Karpas-422 (cell line): ENCODE results near the gene LRPAP1. TPM values are rescaled to one million over a fixed set of nuclear protein-coding genes. Genes with fewer than 3 reads are reported as not detected.
A peak's percentile ranks its signal among the peaks of the same experiment; 100 is the strongest.

Experiments used
- DNase-seq: peaks from one replicate; pipeline ENCODE4 v3.0.0-alpha.2; 2015
- H2AFZ ChIP-seq: fragments of 200-600 bp; sonication (generic); 2 replicates; pipeline ENCODE4 v1.6.1; 2014; ENCODE audit warnings: antibody characterized with exemption, low read length, mixed read lengths
- H3K27ac ChIP-seq: fragments of 200-600 bp; sonication (generic); 2 replicates; pipeline ENCODE4 v1.5.1; 2014; ENCODE audit warnings: mild to moderate bottlenecking, low read length, moderate library complexity
- H3K27me3 ChIP-seq: fragments of 200-600 bp; sonication (generic); 2 replicates; pipeline ENCODE4 v1.6.1; 2014; ENCODE audit warnings: low read length, mixed read lengths
- H3K36me3 ChIP-seq: fragments of 200-600 bp; sonication (generic); 2 replicates; pipeline ENCODE4 v1.6.1; 2014; ENCODE audit warnings: low read length, mixed read lengths; ENCODE audit not compliant: insufficient read depth
- H3K4me1 ChIP-seq: fragments of 200-600 bp; sonication (generic); 2 replicates; pipeline ENCODE4 v1.6.1; 2014; ENCODE audit warnings: mild to moderate bottlenecking, low read length, mixed read lengths
- H3K4me2 ChIP-seq: fragments of 200-600 bp; sonication (generic); 2 replicates; pipeline ENCODE4 v1.6.1; 2014; ENCODE audit warnings: low read length, low read depth, mild to moderate bottlenecking; ENCODE audit not compliant: poor library complexity, severe bottlenecking
- H3K4me3 ChIP-seq: fragments of 200-600 bp; sonication (generic); 2 replicates; pipeline ENCODE4 v1.5.1; 2014; ENCODE audit warnings: mild to moderate bottlenecking, antibody characterized with exemption, low read length, mixed read lengths
- H3K79me2 ChIP-seq: fragments of 200-600 bp; sonication (generic); 2 replicates; pipeline ENCODE4 v1.6.1; 2014; ENCODE audit warnings: mild to moderate bottlenecking, low read length, mixed read lengths
- H3K9ac ChIP-seq: fragments of 200-600 bp; sonication (generic); 2 replicates; pipeline ENCODE4 v1.6.0; 2014; ENCODE audit warnings: low read length
- H3K9me2 ChIP-seq: fragments of 200-600 bp; sonication (generic), shearing (Covaris generic); replicated peaks from 2 replicates; pipeline ENCODE4 v1.6.0; 2014; ENCODE audit warnings: mild to moderate bottlenecking, low read length, moderate library complexity; ENCODE audit not compliant: insufficient read depth
- H3K9me3 ChIP-seq: fragments of 300-700, 200-600 bp; sonication (generic); 2 replicates; pipeline ENCODE4 v1.6.1; 2014; ENCODE audit warnings: low read length, mixed read lengths
- H4K20me1 ChIP-seq: fragments of 200-600 bp; sonication (generic); 2 replicates; pipeline ENCODE4 v1.6.1; 2014; ENCODE audit warnings: mild to moderate bottlenecking, antibody characterized with exemption, low read length, low read depth; ENCODE audit not compliant: insufficient read depth
- total RNA-seq: library from RNA; depleted of rRNA; stranded (reverse); fragments of >200 nt; shearing (Covaris generic); gene quantifications from 2 replicates; pipeline ENCODE4 v1.2.3, GENCODE V29; 2014; ENCODE audit warnings: low replicate concordance

The LRPAP1 gene
- total RNA-seq, 1 experiment from 2014 or later = 15.3 TPM

- Histone ChIP-seq H3K79me2 (no peaks in the 10 kb centered on the region), H2AFZ (no peak overlapping the region), H3K9ac (no peak overlapping the region), H3K27ac (no peak overlapping the region), H3K9me3 (no peaks in the 10 kb centered on the region), H3K27me3 (no peaks in the 10 kb centered on the region), H3K4me2 (no peak overlapping the region), H3K4me3 (no peak overlapping the region), H4K20me1 (peaks cover 3% of the 10 kb centered on the region; the same call in 1 of the 2 replicates), H3K4me1 (no peaks in the 10 kb centered on the region), H3K9me2 (no peaks in the 10 kb centered on the region), H3K36me3 (no peaks in the 10 kb centered on the region)
- DNase-seq = no peak
These were observed 36.2 kb downstream of the LRPAP1 start for GRCh38 chr4:3496021-3496420.

- H4K20me1 ChIP-seq = no peaks in the 10 kb centered on the region; the same call in 1 of the 2 replicates
- H3K9me2 ChIP-seq = no peaks in the 10 kb centered on the region
- H3K79me2 ChIP-seq = no peaks in the 10 kb centered on the region
- no peak overlapping the region for H3K9ac ChIP-seq
- H3K27me3 ChIP-seq = no peaks in the 10 kb centered on the region
- no peak overlapping the region for H2AFZ ChIP-seq
- H3K4me1 ChIP-seq = no peaks in the 10 kb centered on the region
- no peaks in the 10 kb centered on the region for H3K36me3 ChIP-seq
- no peaks in the 10 kb centered on the region for H3K9me3 ChIP-seq
- H3K27ac ChIP-seq = no peak overlapping the region
- DNase-seq = no peak
- no peak overlapping the region for H3K4me3 ChIP-seq
- no peak overlapping the region for H3K4me2 ChIP-seq
These were observed 36.8 kb downstream of the LRPAP1 start for GRCh38 chr4:3495204-3495975.

GRCh38 chr4:3494462-3494871, 37.8 kb downstream of the LRPAP1 start:
- no peak overlapping the region for H3K27ac ChIP-seq
- DNase-seq = no peak
- H4K20me1 ChIP-seq = no peaks in the 10 kb centered on the region; the same call in 1 of the 2 replicates
- no peak overlapping the region for H3K4me3 ChIP-seq
- no peaks in the 10 kb centered on the region for H3K9me2 ChIP-seq
- H3K4me1 ChIP-seq = no peaks in the 10 kb centered on the region
- no peaks in the 10 kb centered on the region for H3K27me3 ChIP-seq
- H3K36me3 ChIP-seq = no peaks in the 10 kb centered on the region
- H3K9ac ChIP-seq = no peak overlapping the region
- no peak overlapping the region for H3K4me2 ChIP-seq
- H2AFZ ChIP-seq = no peak overlapping the region
- H3K9me3 ChIP-seq = no peaks in the 10 kb centered on the region
- H3K79me2 ChIP-seq = no peaks in the 10 kb centered on the region

- Histone ChIP-seq H2AFZ (no peak overlapping the region), H3K4me1 (no peaks in the 10 kb centered on the region), H3K4me2 (no peak overlapping the region), H3K4me3 (no peak overlapping the region), H3K9ac (no peak overlapping the region), H4K20me1 (peaks cover 2% of the 10 kb centered on the region), H3K9me3 (no peaks in the 10 kb centered on the region), H3K79me2 (no peaks in the 10 kb centered on the region), H3K27ac (no peak overlapping the region), H3K9me2 (no peaks in the 10 kb centered on the region), H3K36me3 (no peaks in the 10 kb centered on the region), H3K27me3 (no peaks in the 10 kb centered on the region)
- no peak for DNase-seq
These were observed 38.3 kb downstream of the LRPAP1 start for GRCh38 chr4:3493720-3494461.

- Histone ChIP-seq H3K27me3 (no peaks in the 10 kb centered on the region), H3K9me3 (no peaks in the 10 kb centered on the region), H4K20me1 (peaks cover 4% of the 10 kb centered on the region), H3K4me2 (no peak overlapping the region), H3K36me3 (no peaks in the 10 kb centered on the region), H3K27ac (no peak overlapping the region), H3K4me3 (no peak overlapping the region), H3K79me2 (no peaks in the 10 kb centered on the region), H3K4me1 (no peaks in the 10 kb centered on the region), H3K9me2 (no peaks in the 10 kb centered on the region), H2AFZ (no peak overlapping the region), H3K9ac (no peak overlapping the region)
- no peak for DNase-seq
These were observed 39.2 kb downstream of the LRPAP1 start for GRCh38 chr4:3492741-3493719.

DNA sequence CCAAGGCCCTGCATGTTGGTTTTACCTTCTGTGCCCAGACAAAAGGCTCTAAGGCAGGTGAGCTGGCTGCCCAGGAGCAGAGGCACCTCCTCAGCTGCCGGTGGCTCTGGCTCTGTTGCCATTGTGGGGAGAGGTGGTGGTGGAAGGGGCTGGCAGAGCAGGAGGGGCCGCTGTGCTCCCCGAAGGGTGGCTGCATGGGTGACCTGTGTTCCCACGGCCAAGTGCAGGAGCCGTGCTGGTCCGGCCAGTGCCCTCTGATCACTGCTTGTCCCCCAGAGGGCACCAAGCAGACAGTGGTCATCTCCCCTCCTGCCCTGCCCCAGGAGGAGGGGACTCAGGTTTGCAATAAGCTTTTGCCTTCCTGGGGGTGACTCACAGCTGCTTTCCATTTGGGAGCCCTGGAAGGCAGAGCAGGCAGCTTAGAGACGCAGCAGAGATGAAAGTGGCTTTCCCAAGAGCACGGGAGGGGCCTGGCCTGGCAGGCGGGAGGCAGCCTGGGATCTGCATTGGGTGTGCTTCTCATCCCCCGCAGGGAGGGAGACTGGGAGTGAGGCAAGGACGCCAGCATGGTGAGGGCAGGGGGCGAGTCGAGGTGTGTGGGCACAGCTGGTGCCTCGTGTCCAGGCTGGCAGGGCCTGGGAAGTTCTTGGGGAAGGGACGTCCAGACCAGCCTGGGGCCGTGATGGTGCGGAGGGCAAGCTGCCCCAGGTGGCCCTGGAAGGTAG, 40.4 kb downstream of the LRPAP1 start:
- H2AFZ ChIP-seq = no peak overlapping the region
- no peak overlapping the region for H3K4me2 ChIP-seq
- no peaks in the 10 kb centered on the region for H3K9me2 ChIP-seq
- no peak overlapping the region for H3K9ac ChIP-seq
- H3K9me3 ChIP-seq = no peaks in the 10 kb centered on the region
- no peaks in the 10 kb centered on the region for H3K79me2 ChIP-seq
- H3K4me1 ChIP-seq = peaks cover 6% of the 10 kb centered on the region
- H3K27me3 ChIP-seq = no peaks in the 10 kb centered on the region
- H3K4me3 ChIP-seq = no peak overlapping the region
- H4K20me1 ChIP-seq = peaks cover 14% of the 10 kb centered on the region
- DNase-seq = no peak
- H3K36me3 ChIP-seq = no peaks in the 10 kb centered on the region
- H3K27ac ChIP-seq = no peak overlapping the region

- no peaks in the 10 kb centered on the region for H3K79me2 ChIP-seq
- no peak overlapping the region for H3K27ac ChIP-seq
- H3K9ac ChIP-seq = no peak overlapping the region
- H3K36me3 ChIP-seq = no peaks in the 10 kb centered on the region
- peaks cover 14% of the 10 kb centered on the region for H4K20me1 ChIP-seq
- no peak overlapping the region for H3K4me2 ChIP-seq
- H3K4me3 ChIP-seq = no peak overlapping the region
- no peaks in the 10 kb centered on the region for H3K9me3 ChIP-seq
- H3K4me1 ChIP-seq = peaks cover 29% of the 10 kb centered on the region
- H3K27me3 ChIP-seq = no peaks in the 10 kb centered on the region
- peak; percentile 64 for DNase-seq
- H3K9me2 ChIP-seq = no peaks in the 10 kb centered on the region
- H2AFZ ChIP-seq = no peak overlapping the region
These were observed 42.7 kb downstream of the LRPAP1 start for GRCh38 chr4:3489451-3489962.
